WTC11 (cell line): ENCODE measurements around the gene PARD3B. TPM values are rescaled to one million over a fixed set of nuclear protein-coding genes. Genes with fewer than 3 reads are reported as not detected.

Experiments
- ATAC-seq: fragments of 200-7000 bp; cut with Tn5 transposase; 2 replicates; pipeline ENCODE4 v1.10.0; 2021; ENCODE audit warnings: mild to moderate bottlenecking, moderate library complexity
- CTCF ChIA-PET: fragments of 300-600 bp; sonication (Branson Sonifier 250); formaldehyde crosslinking; loops from one replicate; lab custom pipeline; 2021; ENCODE audit warnings: antibody characterized with exemption; lab: Charles Lee
- POLR2A ChIA-PET: fragments of 350-600 bp; sonication (Branson Sonifier 250); formaldehyde crosslinking; loops from one replicate; lab custom pipeline; 2021; ENCODE audit warnings: antibody characterized with exemption; lab: Charles Lee
- DNase-seq: peaks from one replicate; pipeline ENCODE4 v3.0.0; 2021; ENCODE audit warnings: low spot score
- H3K27ac Mint-ChIP-seq: 2 replicates; pipeline ENCODE4 v1.8.0; 2021; ENCODE audit warnings: mixed read lengths
- H3K27me3 Mint-ChIP-seq: 2 replicates; pipeline ENCODE4 v1.8.0; 2021; ENCODE audit warnings: low read depth, mild to moderate bottlenecking, moderate library complexity, mixed read lengths
- H3K36me3 Mint-ChIP-seq: 2 replicates; pipeline ENCODE4 v1.8.0; 2021; ENCODE audit warnings: mixed read lengths
- H3K4me1 Mint-ChIP-seq: 2 replicates; pipeline ENCODE4 v1.8.0; 2022; ENCODE audit warnings: mixed read lengths
- H3K4me3 Mint-ChIP-seq: 2 replicates; pipeline ENCODE4 v1.8.0; 2021; ENCODE audit warnings: mild to moderate bottlenecking, moderate library complexity, mixed read lengths
- H3K9me3 Mint-ChIP-seq: 2 replicates; pipeline ENCODE4 v1.8.0; 2021; ENCODE audit warnings: mixed read lengths
- ESRRA ChIP-seq: sonication (generic); formaldehyde crosslinking; IDR thresholded peaks from 2 replicates; pipeline ENCODE4 v1.8.1; 2022; ENCODE audit warnings: mild to moderate bottlenecking, missing genetic modification reagents, borderline replicate concordance
- FOXP1 ChIP-seq: sonication (generic); formaldehyde crosslinking; IDR thresholded peaks from 2 replicates; pipeline ENCODE4 v1.8.0; 2022; ENCODE audit warnings: missing genetic modification reagents, mild to moderate bottlenecking, moderate library complexity, borderline replicate concordance
- GRHL2 ChIP-seq: fragments of 250-450 bp; sonication (Bioruptor Pico); IDR thresholded peaks from 2 replicates; pipeline ENCODE4 v1.8.0; 2022; ENCODE audit warnings: mild to moderate bottlenecking, moderate library complexity; ENCODE audit not compliant: insufficient replicate concordance, severe bottlenecking
- IRF2 ChIP-seq: sonication (generic); formaldehyde crosslinking; IDR thresholded peaks from 2 replicates; pipeline ENCODE4 v1.8.0; 2022; ENCODE audit warnings: low read depth, missing genetic modification reagents, borderline replicate concordance
- KAT7 ChIP-seq: sonication (generic); formaldehyde crosslinking; IDR thresholded peaks from 2 replicates; pipeline ENCODE4 v1.8.1; 2023; ENCODE audit warnings: missing genetic modification reagents, mild to moderate bottlenecking, borderline replicate concordance
- NR1H2 ChIP-seq: sonication (generic); formaldehyde crosslinking; IDR thresholded peaks from 2 replicates; pipeline ENCODE4 v1.9.0; 2021; ENCODE audit warnings: mild to moderate bottlenecking, moderate library complexity, missing genetic modification reagents
- SP1 ChIP-seq: sonication (generic); formaldehyde crosslinking; conservative IDR thresholded peaks from 2 replicates; pipeline ENCODE4 v1.8.1; 2022; ENCODE audit warnings: missing genetic modification reagents
- ZNF263 ChIP-seq: sonication (generic); formaldehyde crosslinking; IDR thresholded peaks from 2 replicates; pipeline ENCODE4 v1.8.1; 2022; ENCODE audit warnings: low read depth, mild to moderate bottlenecking, moderate library complexity, missing genetic modification reagents
- ZNF281 ChIP-seq: sonication (generic); formaldehyde crosslinking; IDR thresholded peaks from 2 replicates; pipeline ENCODE4 v1.8.0; 2023; ENCODE audit warnings: mild to moderate bottlenecking, missing genetic modification reagents
- ZNF317 ChIP-seq: sonication (generic); formaldehyde crosslinking; IDR thresholded peaks from 2 replicates; pipeline ENCODE4 v1.8.1; 2023; ENCODE audit warnings: low read depth, mild to moderate bottlenecking, moderate library complexity, missing genetic modification reagents, borderline replicate concordance
- ZNF396 ChIP-seq: fragments of 250-450 bp; sonication (Bioruptor Pico); IDR thresholded peaks from 2 replicates; pipeline ENCODE4 v1.8.0; 2021; ENCODE audit warnings: mild to moderate bottlenecking, moderate library complexity, borderline replicate concordance
- ZNF512 ChIP-seq: sonication (generic); formaldehyde crosslinking; IDR thresholded peaks from 2 replicates; pipeline ENCODE4 v1.8.1; 2022; ENCODE audit warnings: missing genetic modification reagents, borderline replicate concordance
- total RNA-seq: library from RNA; stranded (reverse); gene quantifications from 3 replicates; pipeline ENCODE4 v1.2.3, GENCODE V29; 2021
- TF ChIP-seq, protein P1 (sequence below): sonication (generic); formaldehyde crosslinking; IDR thresholded peaks from 2 replicates; pipeline ENCODE4 v1.8.0; 2023; ENCODE audit warnings: missing genetic modification reagents
- TF ChIP-seq, protein P2 (sequence below): sonication (generic); formaldehyde crosslinking; IDR thresholded peaks from 2 replicates; pipeline ENCODE4 v1.8.0; 2023; ENCODE audit warnings: missing genetic modification reagents, mild to moderate bottlenecking, borderline replicate concordance
- TF ChIP-seq, protein P3 (sequence below): fragments of 250-450 bp; sonication (Bioruptor Pico); IDR thresholded peaks from 2 replicates; pipeline ENCODE4 v2.1.2; 2022; ENCODE audit warnings: mild to moderate bottlenecking, moderate library complexity
- TF ChIP-seq, protein P4 (sequence below): sonication (generic); formaldehyde crosslinking; IDR thresholded peaks from 2 replicates; pipeline ENCODE4 v1.8.0; 2022; ENCODE audit warnings: mild to moderate bottlenecking, missing genetic modification reagents
- TF ChIP-seq, protein P5 (sequence below): sonication (generic); formaldehyde crosslinking; IDR thresholded peaks from 2 replicates; pipeline ENCODE4 v1.8.1; 2023; ENCODE audit warnings: mild to moderate bottlenecking, missing genetic modification reagents

PARD3B gene
- total RNA-seq, 1 experiment from 2014 or later = 5.6 TPM

GRCh38 chr2:205180730-205181129, 635.5 kb downstream of the PARD3B start:
- peaks cover 24% of the 10 kb centered on the region for H3K4me1 Mint-ChIP-seq
- ATAC-seq (peak; percentile 71), DNase-seq (no peak)
- peak overlapping the region; percentile 89; the same call in 1 of the 2 replicates for H3K27ac Mint-ChIP-seq
- no peaks in the 10 kb centered on the region for H3K27me3 Mint-ChIP-seq
- no peak overlapping the region for H3K4me3 Mint-ChIP-seq
- TF ChIP-seq FOXP1 (CRISPR knock-in tag) (no peak), ZNF512 (CRISPR knock-in tag) (no peak), ZNF281 (CRISPR knock-in tag) (no peak), KAT7 (CRISPR knock-in tag) (no peak), ZNF317 (CRISPR knock-in tag) (no peak)
- TF ChIP-seq, protein P1, sequence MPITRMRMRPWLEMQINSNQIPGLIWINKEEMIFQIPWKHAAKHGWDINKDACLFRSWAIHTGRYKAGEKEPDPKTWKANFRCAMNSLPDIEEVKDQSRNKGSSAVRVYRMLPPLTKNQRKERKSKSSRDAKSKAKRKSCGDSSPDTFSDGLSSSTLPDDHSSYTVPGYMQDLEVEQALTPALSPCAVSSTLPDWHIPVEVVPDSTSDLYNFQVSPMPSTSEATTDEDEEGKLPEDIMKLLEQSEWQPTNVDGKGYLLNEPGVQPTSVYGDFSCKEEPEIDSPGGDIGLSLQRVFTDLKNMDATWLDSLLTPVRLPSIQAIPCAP (CRISPR knock-in tag) = no peak
- TF ChIP-seq, protein P2, sequence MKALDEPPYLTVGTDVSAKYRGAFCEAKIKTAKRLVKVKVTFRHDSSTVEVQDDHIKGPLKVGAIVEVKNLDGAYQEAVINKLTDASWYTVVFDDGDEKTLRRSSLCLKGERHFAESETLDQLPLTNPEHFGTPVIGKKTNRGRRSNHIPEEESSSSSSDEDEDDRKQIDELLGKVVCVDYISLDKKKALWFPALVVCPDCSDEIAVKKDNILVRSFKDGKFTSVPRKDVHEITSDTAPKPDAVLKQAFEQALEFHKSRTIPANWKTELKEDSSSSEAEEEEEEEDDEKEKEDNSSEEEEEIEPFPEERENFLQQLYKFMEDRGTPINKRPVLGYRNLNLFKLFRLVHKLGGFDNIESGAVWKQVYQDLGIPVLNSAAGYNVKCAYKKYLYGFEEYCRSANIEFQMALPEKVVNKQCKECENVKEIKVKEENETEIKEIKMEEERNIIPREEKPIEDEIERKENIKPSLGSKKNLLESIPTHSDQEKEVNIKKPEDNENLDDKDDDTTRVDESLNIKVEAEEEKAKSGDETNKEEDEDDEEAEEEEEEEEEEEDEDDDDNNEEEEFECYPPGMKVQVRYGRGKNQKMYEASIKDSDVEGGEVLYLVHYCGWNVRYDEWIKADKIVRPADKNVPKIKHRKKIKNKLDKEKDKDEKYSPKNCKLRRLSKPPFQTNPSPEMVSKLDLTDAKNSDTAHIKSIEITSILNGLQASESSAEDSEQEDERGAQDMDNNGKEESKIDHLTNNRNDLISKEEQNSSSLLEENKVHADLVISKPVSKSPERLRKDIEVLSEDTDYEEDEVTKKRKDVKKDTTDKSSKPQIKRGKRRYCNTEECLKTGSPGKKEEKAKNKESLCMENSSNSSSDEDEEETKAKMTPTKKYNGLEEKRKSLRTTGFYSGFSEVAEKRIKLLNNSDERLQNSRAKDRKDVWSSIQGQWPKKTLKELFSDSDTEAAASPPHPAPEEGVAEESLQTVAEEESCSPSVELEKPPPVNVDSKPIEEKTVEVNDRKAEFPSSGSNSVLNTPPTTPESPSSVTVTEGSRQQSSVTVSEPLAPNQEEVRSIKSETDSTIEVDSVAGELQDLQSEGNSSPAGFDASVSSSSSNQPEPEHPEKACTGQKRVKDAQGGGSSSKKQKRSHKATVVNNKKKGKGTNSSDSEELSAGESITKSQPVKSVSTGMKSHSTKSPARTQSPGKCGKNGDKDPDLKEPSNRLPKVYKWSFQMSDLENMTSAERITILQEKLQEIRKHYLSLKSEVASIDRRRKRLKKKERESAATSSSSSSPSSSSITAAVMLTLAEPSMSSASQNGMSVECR = no peak
- TF ChIP-seq, protein P3, sequence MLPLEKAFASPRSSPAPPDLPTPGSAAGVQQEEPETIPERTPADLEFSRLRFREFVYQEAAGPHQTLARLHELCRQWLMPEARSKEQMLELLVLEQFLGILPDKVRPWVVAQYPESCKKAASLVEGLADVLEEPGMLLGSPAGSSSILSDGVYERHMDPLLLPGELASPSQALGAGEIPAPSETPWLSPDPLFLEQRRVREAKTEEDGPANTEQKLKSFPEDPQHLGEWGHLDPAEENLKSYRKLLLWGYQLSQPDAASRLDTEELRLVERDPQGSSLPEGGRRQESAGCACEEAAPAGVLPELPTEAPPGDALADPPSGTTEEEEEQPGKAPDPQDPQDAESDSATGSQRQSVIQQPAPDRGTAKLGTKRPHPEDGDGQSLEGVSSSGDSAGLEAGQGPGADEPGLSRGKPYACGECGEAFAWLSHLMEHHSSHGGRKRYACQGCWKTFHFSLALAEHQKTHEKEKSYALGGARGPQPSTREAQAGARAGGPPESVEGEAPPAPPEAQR (CRISPR knock-in tag) = no peak
- ChIA-PET CTCF (no interaction called here), POLR2A (no interaction called here)
- no peaks in the 10 kb centered on the region for H3K36me3 Mint-ChIP-seq
- no peaks in the 10 kb centered on the region for H3K9me3 Mint-ChIP-seq

GRCh38 chr2:205187731-205188130, 642.5 kb downstream of the PARD3B start:
- H3K27ac Mint-ChIP-seq = no peak overlapping the region
- ATAC-seq (no peak), DNase-seq (no peak)
- H3K4me3 Mint-ChIP-seq = no peak overlapping the region
- ChIA-PET POLR2A (no interaction called here), CTCF (no interaction called here)
- H3K36me3 Mint-ChIP-seq = no peaks in the 10 kb centered on the region
- H3K9me3 Mint-ChIP-seq = no peaks in the 10 kb centered on the region
- H3K4me1 Mint-ChIP-seq = peaks cover 8% of the 10 kb centered on the region
- TF ChIP-seq ZNF263 (no peak), SP1 (CRISPR knock-in tag) (no peak), GRHL2 (CRISPR knock-in tag) (no peak), ESRRA (CRISPR knock-in tag) (no peak), IRF2 (CRISPR knock-in tag) (no peak), ZNF396 (CRISPR knock-in tag) (no peak), NR1H2 (CRISPR knock-in tag) (no peak)
- TF ChIP-seq, protein P4, sequence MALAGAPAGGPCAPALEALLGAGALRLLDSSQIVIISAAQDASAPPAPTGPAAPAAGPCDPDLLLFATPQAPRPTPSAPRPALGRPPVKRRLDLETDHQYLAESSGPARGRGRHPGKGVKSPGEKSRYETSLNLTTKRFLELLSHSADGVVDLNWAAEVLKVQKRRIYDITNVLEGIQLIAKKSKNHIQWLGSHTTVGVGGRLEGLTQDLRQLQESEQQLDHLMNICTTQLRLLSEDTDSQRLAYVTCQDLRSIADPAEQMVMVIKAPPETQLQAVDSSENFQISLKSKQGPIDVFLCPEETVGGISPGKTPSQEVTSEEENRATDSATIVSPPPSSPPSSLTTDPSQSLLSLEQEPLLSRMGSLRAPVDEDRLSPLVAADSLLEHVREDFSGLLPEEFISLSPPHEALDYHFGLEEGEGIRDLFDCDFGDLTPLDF (CRISPR knock-in tag) = no peak
- TF ChIP-seq, protein P5, sequence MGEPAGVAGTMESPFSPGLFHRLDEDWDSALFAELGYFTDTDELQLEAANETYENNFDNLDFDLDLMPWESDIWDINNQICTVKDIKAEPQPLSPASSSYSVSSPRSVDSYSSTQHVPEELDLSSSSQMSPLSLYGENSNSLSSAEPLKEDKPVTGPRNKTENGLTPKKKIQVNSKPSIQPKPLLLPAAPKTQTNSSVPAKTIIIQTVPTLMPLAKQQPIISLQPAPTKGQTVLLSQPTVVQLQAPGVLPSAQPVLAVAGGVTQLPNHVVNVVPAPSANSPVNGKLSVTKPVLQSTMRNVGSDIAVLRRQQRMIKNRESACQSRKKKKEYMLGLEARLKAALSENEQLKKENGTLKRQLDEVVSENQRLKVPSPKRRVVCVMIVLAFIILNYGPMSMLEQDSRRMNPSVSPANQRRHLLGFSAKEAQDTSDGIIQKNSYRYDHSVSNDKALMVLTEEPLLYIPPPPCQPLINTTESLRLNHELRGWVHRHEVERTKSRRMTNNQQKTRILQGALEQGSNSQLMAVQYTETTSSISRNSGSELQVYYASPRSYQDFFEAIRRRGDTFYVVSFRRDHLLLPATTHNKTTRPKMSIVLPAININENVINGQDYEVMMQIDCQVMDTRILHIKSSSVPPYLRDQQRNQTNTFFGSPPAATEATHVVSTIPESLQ = no peak
- TF ChIP-seq, protein P3 (CRISPR knock-in tag) = no peak
- TF ChIP-seq, all 79 proteins: peak for 0
- no peaks in the 10 kb centered on the region for H3K27me3 Mint-ChIP-seq
